ENCODE results near the gene ACAT1.
"Not testable (repeated sequence)": the region's sequence is repeated elsewhere in the genome, so short reads cannot be mapped to it uniquely, and the experiment has no call there.

The ACAT1 gene

DNA sequence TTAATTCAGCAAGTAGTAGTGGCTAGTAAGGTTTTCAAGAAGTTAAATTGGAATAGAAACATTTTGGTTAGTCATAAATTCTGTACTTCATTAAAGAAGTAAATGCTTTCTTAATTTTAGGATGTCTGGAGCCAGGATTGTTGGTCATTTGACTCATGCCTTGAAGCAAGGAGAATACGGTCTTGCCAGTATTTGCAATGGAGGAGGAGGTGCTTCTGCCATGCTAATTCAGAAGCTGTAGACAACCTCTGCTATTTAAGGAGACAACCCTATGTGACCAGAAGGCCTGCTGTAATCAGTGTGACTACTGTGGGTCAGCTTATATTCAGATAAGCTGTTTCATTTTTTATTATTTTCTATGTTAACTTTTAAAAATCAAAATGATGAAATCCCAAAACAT lies 25.8 kb downstream of the ACAT1 start:
- DNase-seq = no peak

DNA sequence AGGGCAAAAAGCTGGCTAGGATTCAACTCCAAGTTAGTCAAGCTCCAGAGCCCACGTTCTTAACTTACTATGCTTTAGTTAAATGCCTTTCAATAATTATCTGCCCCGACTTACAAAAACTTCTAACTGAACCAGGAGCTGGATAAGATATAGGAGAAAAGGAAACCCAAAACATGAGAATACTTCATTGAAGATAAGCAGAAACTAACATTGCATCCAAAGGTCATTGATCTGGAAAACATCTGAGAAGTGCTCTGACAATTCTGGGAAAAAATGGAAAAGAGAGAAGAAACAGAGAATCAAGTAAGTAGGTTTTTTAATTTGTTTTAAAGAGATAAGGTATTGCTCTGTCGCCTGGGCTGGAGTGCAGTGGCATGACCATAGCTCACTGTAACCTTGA lies 27.2 kb downstream of the ACAT1 start:
- no peak for DNase-seq

DNA sequence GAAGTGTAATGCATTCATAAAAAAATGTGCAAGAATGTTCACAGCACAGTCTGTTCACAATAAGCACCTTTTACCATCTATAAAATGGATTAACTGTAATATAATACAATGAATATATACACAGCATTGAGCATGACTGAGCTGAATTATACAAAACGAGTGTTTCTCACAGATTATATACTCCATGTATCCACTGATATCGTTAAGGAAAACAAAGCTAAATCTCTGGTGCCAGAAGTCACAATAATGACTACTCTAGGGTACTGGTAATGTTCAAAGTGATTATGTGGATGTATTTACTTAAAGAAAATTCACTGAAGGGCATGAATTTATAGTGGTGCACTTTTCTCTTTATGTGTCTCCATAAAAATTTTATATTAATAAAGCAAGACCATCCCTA lies 33.2 kb downstream of the ACAT1 start:
- no peak for DNase-seq

DNA sequence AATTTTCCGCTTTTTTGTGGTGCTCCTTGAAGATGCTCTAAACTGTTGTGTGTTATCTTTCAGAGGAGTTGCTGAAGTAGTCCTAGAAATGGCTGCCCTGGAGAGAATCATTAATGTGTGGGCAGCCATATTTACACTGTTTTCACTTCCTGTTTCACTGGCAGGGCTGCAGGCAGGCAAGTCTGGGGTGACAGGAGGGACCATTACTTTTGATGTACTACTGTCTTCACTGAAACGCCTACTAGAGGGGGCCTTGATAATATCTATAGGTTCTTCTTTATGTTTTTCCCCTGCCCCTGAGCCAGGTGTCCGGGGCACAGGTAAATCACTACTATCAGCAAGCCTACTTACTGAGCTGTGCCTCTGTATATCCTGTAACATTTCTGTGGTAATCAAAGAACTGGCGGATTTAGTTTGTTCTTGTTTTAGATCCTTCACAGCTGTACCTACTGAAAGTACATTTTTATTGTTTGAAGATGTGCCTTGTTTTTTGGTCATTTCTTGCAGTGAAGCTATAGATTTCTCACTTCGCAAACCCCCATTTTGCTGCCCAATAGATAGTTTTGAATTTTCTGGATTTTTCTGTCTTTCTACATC lies 39.7 kb downstream of the ACAT1 start:
- no peak for DNase-seq

DNA sequence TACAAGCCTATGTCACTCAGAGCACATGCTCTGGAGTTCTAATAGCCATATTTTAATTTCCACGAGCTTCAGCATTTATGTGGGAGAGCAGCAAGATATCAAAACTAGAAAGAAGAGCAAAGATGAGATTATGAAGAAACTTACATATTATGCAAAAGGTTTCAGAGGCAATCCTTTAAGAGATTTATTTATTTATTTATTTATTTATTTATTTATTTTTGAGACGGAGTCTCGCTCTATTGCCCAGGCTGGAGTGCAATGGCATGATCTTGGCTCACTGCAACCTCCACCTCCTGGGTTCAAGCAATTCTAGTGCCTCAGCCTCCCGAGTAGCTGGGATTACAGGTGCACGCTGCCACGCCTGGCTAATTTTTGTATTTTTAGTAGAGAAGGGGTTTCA lies 41.5 kb downstream of the ACAT1 start:
- DNase-seq = not testable (repeated sequence)

GRCh38 chr11:108167624-108168023 lies 46.3 kb downstream of the ACAT1 start:
- no peak for DNase-seq

GRCh38 chr11:108170184-108170583 lies 48.8 kb downstream of the ACAT1 start:
- no peak for DNase-seq

- no peak for DNase-seq
These were observed 56.2 kb downstream of the ACAT1 start for GRCh38 chr11:108177570-108177969.

GRCh38 chr11:108193725-108194124 lies 72.4 kb downstream of the ACAT1 start:
- DNase-seq = no peak

- DNase-seq = no peak
These were observed 75.5 kb downstream of the ACAT1 start for GRCh38 chr11:108196901-108197300.

Data from fibroblast of skin of scalp (primary cell).